ENCODE measurements around the gene FRS2.

DNA sequence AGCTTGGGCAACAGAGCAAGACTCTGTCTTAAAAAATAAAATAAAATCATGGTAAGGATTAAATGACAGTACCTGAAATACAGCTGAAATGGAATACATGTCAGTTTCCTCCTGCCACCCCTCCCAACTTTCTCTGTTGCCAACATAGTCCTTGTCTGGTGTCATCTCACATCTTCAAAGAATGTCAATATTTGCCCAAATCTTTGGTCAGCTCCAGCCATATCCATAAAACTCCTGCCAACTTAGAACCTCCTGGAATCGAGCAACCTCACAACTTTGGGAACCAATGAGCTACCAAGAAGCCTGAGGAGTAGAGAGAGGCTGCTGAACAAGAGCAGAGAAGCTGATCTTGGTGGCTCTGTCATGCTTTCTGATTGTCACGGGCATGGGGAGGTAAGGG lies 151.4 kb downstream of the FRS2 start:
- TF ChIP-seq, protein P1, sequence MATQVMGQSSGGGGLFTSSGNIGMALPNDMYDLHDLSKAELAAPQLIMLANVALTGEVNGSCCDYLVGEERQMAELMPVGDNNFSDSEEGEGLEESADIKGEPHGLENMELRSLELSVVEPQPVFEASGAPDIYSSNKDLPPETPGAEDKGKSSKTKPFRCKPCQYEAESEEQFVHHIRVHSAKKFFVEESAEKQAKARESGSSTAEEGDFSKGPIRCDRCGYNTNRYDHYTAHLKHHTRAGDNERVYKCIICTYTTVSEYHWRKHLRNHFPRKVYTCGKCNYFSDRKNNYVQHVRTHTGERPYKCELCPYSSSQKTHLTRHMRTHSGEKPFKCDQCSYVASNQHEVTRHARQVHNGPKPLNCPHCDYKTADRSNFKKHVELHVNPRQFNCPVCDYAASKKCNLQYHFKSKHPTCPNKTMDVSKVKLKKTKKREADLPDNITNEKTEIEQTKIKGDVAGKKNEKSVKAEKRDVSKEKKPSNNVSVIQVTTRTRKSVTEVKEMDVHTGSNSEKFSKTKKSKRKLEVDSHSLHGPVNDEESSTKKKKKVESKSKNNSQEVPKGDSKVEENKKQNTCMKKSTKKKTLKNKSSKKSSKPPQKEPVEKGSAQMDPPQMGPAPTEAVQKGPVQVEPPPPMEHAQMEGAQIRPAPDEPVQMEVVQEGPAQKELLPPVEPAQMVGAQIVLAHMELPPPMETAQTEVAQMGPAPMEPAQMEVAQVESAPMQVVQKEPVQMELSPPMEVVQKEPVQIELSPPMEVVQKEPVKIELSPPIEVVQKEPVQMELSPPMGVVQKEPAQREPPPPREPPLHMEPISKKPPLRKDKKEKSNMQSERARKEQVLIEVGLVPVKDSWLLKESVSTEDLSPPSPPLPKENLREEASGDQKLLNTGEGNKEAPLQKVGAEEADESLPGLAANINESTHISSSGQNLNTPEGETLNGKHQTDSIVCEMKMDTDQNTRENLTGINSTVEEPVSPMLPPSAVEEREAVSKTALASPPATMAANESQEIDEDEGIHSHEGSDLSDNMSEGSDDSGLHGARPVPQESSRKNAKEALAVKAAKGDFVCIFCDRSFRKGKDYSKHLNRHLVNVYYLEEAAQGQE (IDR thresholded peaks at IDR 0.05; ENCODE audit: low read depth, low read length), result no peak
- no peak for TF ChIP-seq EP300 (IDR thresholded peaks at IDR 0.05; ENCODE audit: borderline replicate concordance in 1 of 2, control insufficient read depth in 1 of 2, low read depth in 2 of 2, low read length in 2 of 2)

All from GM12878 (cell line).